Skeletal muscle satellite cell (primary cell): ENCODE measurements around the gene ERC1.
A peak's percentile ranks its signal among the peaks of the same experiment; 100 is the strongest.

Source experiments
- H3K27me3 ChIP-seq: 2 replicates; pipeline ENCODE4 v1.7.0; 2013; ENCODE audit warnings: low read length; ENCODE audit not compliant: control insufficient read depth, insufficient read depth
- H3K36me3 ChIP-seq: 2 replicates; pipeline ENCODE4 v1.7.0; 2013; ENCODE audit warnings: mild to moderate bottlenecking, control low read depth, low read length; ENCODE audit not compliant: insufficient read depth
- H3K4me1 ChIP-seq: 2 replicates; pipeline ENCODE4 v1.7.0; 2013; ENCODE audit warnings: low read length; ENCODE audit not compliant: control insufficient read depth, insufficient read depth
- H3K4me2 ChIP-seq: 2 replicates; pipeline ENCODE4 v1.7.0; 2013; ENCODE audit warnings: mild to moderate bottlenecking, low read length
- H3K4me3 ChIP-seq: 2 replicates; pipeline ENCODE4 v1.7.0; 2013; ENCODE audit warnings: low read length
- H3K9ac ChIP-seq: 2 replicates; pipeline ENCODE4 v1.7.0; 2013; ENCODE audit warnings: mild to moderate bottlenecking, low read depth, low read length, moderate library complexity
- H3K9me3 ChIP-seq: replicated peaks from 2 replicates; pipeline ENCODE4 v1.7.0; 2013; ENCODE audit warnings: mild to moderate bottlenecking, control low read depth, low read length

ERC1 gene

DNA sequence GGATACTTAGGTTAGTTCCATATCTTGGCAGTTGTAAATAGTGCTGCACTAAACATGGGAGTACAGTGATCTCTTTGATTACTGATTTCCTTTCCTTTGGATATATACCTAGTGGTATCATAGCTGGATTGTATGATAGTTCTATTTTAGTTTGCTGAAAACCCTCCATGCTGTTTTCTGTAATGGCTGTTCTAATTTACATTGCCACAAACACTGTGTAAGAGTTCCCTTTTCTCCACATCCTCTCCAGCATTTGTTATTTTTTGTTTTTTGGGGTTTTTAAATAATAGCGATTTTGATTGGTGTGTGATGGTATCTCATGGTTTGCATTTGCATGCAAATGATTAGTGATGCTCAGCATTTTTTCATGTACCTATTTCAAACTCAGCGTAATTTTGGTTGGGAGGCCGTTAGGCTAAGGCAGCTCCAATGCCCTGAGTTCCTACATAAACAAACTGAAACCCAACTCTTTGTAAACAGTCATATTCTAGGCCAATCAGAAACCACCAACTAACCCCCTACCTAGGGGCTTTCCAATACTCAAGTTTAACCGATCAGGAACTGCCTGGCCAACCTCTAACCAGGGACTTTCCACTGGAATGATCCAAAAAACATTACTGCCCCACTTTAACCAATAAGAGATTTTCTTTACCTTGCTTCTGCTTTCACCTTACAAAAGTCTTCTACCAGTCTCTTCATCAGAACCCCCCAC is 431.7 kb downstream of the ERC1 start:
- H3K27me3 ChIP-seq, result no peaks in the 10 kb centered on the region
- no peak overlapping the region for H3K9ac ChIP-seq
- peaks cover 4% of the 10 kb centered on the region for H3K9me3 ChIP-seq
- H3K4me1 ChIP-seq, result no peaks in the 10 kb centered on the region
- no peak overlapping the region for H3K4me3 ChIP-seq
- no peaks in the 10 kb centered on the region for H3K36me3 ChIP-seq
- no peak overlapping the region for H3K4me2 ChIP-seq

DNA sequence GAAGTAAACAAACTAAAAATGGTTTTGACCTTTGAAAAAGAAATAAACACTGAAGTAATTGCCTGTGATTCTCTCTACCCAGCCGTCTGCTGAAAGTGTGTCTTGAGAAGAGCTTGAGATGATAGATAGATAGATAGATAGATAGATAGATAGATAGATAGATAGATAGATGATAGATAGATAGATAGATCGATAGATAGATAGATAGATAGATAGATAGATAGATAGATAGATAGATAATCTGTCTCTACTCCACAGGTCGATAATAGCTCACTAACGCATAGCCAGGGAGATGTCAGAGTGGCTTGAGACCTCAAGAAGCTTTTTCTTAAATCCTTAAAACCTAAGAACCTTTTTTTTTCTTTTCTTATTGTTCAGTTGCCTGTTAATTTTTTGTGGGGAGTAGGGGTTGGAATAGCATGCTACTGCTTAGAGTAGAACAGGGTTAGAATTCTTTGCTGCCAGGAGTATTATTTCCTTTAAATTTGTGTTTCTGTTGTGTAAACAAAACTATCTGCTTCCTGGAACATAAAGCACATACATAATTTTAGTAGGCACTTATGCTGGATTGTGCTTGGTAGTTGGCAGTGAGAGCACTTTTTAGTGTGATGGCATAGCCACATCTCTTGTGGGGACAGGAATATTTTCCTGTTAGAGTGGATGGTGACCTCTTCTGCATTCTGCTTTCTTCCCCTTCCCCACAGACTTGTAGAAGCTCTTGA is 433.8 kb downstream of the ERC1 start:
- Histone ChIP-seq H3K4me3 (no peak overlapping the region), H3K4me2 (no peak overlapping the region), H3K9ac (no peak overlapping the region), H3K27me3 (no peaks in the 10 kb centered on the region), H3K9me3 (peaks cover 4% of the 10 kb centered on the region), H3K4me1 (peaks cover 13% of the 10 kb centered on the region), H3K36me3 (no peaks in the 10 kb centered on the region)

DNA sequence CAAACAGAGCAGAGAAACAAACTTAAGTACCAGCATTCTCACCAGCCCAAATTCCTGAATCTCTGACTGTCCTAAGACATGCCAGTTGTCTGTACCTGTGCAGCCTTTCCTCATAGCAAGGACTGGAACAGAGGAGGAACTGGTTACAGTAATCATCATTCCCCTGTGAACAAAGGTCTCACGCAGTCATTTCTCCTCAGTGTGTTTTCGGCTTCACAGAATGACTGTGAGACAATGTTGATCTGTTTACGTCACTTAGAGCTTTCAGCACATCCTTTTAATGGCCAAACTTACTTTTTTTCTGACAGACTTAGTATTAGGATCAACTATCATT is 434.3 kb downstream of the ERC1 start:
- no peak overlapping the region for H3K4me3 ChIP-seq
- no peak overlapping the region for H3K4me2 ChIP-seq
- peaks cover 16% of the 10 kb centered on the region for H3K4me1 ChIP-seq
- no peaks in the 10 kb centered on the region for H3K27me3 ChIP-seq
- H3K9me3 ChIP-seq, result peaks cover 4% of the 10 kb centered on the region
- H3K9ac ChIP-seq, result no peak overlapping the region
- no peaks in the 10 kb centered on the region for H3K36me3 ChIP-seq

DNA sequence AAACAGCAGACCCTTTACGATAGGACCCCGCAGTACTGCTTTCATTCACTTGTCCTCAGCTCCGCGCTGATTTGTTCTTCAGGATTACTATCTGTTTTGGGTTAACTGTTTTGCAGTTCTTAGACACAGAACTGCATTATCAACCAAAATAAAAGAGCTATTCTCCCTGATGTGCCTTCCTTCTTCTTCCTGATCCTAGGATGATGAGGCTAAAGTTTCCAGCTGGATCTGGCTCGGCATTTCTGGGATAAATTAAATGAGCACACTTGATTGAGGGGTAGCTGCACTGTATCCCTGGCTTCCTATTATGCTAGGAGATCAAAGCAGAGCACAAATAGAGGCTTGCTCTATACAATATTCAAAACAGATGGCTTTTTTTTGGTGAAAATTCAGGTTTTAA is 437.6 kb downstream of the ERC1 start:
- Histone ChIP-seq H3K36me3 (no peaks in the 10 kb centered on the region), H3K27me3 (no peaks in the 10 kb centered on the region), H3K4me2 (no peak overlapping the region), H3K9ac (no peak overlapping the region), H3K9me3 (no peaks in the 10 kb centered on the region), H3K4me3 (no peak overlapping the region), H3K4me1 (peaks cover 22% of the 10 kb centered on the region)

DNA sequence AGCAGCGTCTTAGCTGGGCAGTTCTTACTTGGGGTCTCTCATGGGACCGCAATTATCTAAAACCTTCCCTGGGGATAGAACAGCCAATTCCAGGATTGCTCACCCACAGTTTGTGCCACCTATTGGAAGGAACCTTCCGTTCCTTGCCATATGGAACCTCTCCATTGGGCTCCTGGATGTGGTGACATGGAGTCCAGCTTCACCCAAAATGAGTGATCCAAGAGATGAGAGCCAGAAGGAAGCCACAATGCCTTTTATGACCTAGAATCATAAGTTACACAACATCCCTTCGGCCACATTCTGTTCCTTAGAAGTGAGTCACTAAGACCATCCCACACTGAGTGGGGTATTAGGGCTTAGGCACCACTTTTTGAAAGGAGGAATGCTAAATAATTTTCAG is 439.0 kb downstream of the ERC1 start:
- Histone ChIP-seq H3K27me3 (no peaks in the 10 kb centered on the region), H3K4me3 (no peak overlapping the region), H3K9me3 (no peaks in the 10 kb centered on the region), H3K36me3 (no peaks in the 10 kb centered on the region), H3K9ac (no peak overlapping the region), H3K4me2 (peak overlapping the region; percentile 22), H3K4me1 (peaks cover 30% of the 10 kb centered on the region)

DNA sequence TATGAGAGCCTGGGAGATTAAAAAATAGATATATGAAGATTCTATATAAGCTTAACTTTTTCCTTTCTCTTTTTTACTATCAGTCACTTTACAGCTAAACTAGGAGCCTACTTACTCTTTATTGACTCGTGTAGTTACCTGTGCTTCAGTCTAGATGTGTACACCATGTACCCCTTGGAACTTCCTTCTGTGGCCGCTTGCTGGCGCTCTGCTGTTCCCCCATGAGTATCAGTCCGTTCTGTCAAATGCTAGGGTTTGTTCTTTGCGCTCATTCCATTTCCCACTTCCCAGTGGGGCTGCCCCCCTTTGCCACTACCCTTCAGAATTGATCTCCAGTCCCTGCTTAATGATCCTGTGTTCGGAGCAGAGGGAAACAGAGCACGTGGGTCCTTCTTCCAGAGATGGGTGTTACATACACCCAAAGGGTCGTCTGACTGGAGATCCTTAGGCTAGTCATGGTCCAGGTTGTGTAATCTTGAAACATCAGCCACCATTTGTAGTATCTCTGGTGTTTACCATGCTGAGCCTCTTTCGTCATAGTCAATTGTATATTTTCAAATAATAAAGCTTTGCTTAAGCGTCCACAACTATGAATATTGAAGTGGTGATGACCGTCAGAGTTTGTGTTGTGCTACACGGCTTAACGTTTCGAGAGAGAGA is 443.4 kb downstream of the ERC1 start:
- peaks cover 29% of the 10 kb centered on the region for H3K4me1 ChIP-seq
- no peak overlapping the region for H3K4me3 ChIP-seq
- no peaks in the 10 kb centered on the region for H3K36me3 ChIP-seq
- H3K9ac ChIP-seq, result no peak overlapping the region
- no peak overlapping the region for H3K4me2 ChIP-seq
- no peaks in the 10 kb centered on the region for H3K27me3 ChIP-seq
- no peaks in the 10 kb centered on the region for H3K9me3 ChIP-seq

DNA sequence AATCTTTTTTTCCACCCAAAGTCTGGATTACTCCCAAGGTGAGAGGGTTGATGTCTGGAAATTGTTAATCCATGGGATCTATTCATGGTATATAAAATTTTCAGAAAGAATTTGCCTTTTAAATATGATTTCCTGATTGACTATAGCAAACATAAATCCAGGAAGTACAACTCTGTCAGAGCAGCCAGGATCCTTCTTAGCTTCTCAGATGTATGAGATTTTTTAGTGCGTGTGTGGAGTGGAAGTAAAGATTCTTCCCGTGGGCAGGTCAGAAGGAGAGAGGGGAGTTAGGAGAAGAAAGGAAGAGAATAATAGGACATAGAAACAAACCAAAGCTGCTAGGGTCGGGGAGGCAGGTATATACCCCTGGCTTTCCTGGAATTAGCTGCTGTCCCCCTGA is 444.0 kb downstream of the ERC1 start:
- H3K4me2 ChIP-seq, result peak overlapping the region; percentile 28
- no peaks in the 10 kb centered on the region for H3K9me3 ChIP-seq
- H3K36me3 ChIP-seq, result no peaks in the 10 kb centered on the region
- H3K9ac ChIP-seq, result peak overlapping the region; percentile 2
- H3K4me3 ChIP-seq, result no peak overlapping the region
- H3K4me1 ChIP-seq, result peaks cover 23% of the 10 kb centered on the region
- no peaks in the 10 kb centered on the region for H3K27me3 ChIP-seq

DNA sequence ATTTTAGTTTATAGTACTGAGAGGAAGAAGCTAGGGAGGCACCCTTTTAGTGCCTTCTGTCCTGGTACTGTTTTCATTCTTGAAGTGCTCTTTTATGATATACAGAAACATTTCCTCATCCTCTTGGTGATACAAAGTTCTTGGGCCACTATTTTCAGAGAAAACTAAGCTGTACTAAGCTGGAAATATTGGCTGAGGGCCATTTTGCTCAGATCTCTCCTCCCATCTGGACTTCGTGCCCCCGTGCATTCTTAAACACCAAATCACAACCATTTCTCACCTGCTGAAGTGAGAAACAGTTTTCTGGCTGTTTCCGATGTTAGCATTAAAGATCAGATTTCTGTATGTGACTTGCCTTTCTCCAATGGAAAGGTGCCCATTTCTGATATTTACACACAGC is 444.4 kb downstream of the ERC1 start:
- Histone ChIP-seq H3K9me3 (no peaks in the 10 kb centered on the region), H3K27me3 (no peaks in the 10 kb centered on the region), H3K4me2 (peak overlapping the region; percentile 28), H3K4me1 (peaks cover 22% of the 10 kb centered on the region), H3K9ac (peak overlapping the region; percentile 2), H3K36me3 (no peaks in the 10 kb centered on the region), H3K4me3 (no peak overlapping the region)

DNA sequence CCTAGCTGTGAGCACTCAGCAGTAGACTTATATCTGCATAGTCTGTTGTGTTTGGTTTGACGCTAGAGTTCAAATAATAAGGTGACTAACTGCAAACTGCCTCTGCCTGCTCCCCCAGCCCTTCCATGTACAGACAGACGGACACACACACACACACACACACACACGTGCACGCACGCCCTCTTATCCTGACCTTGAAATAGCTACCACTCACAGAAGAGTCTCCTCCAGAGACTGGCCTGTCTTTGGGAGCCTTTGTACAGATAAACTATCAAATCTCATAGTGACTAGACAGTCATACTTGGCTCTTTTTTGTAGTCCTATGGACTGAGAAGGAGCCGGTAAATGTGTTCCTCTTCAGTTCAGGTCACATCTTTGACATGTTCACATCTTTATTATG is 445.0 kb downstream of the ERC1 start:
- H3K4me2 ChIP-seq, result no peak overlapping the region
- peaks cover 17% of the 10 kb centered on the region for H3K4me1 ChIP-seq
- H3K4me3 ChIP-seq, result no peak overlapping the region
- H3K36me3 ChIP-seq, result no peaks in the 10 kb centered on the region
- no peaks in the 10 kb centered on the region for H3K9me3 ChIP-seq
- no peak overlapping the region for H3K9ac ChIP-seq
- H3K27me3 ChIP-seq, result no peaks in the 10 kb centered on the region

DNA sequence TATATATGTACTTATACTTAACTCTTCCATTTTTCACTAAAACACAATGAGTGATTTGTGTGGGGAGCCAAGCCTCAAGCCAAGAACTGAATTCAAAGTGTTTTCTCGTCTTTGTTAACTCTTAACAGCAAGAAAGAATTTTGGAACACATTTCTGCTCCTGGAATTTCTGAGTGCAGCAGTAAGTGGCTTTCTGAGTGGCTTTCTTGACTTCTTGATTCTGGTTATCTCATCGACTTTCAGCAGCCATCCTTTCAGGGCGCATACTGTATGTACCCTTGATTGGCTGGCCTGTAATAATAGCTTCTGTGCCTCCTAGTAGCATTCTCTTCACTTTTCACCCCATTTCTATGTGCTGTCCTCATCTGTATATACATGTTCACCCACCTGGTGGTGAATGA is 446.0 kb downstream of the ERC1 start:
- Histone ChIP-seq H3K27me3 (no peaks in the 10 kb centered on the region), H3K9me3 (no peaks in the 10 kb centered on the region), H3K4me3 (no peak overlapping the region), H3K36me3 (no peaks in the 10 kb centered on the region), H3K4me2 (no peak overlapping the region), H3K9ac (no peak overlapping the region), H3K4me1 (peaks cover 16% of the 10 kb centered on the region)

DNA sequence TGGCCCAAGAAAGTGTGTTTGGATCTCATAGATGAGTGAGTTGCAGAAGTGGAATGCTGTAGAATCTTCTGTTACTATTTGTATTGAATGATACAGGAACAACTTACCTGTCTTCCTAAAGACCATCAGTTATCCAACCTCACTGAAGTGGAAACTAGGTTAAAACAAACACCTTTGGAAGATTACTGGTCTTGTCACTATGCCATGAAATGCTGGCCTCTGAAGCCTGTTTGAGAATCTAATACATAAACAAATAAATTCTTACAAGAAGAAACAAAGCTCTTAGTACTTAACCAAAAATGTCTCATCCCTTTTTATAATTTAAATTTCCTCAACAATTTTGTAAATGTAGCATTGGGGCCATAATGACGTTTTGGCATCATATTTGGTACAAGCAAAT is 448.2 kb downstream of the ERC1 start:
- Histone ChIP-seq H3K9ac (no peak overlapping the region), H3K4me2 (no peak overlapping the region), H3K4me3 (no peak overlapping the region), H3K9me3 (no peaks in the 10 kb centered on the region), H3K4me1 (peaks cover 25% of the 10 kb centered on the region), H3K27me3 (no peaks in the 10 kb centered on the region), H3K36me3 (no peaks in the 10 kb centered on the region)
